PC-9 (cell line): ENCODE data around the gene ASB16. TPM values are rescaled to one million over a fixed set of nuclear protein-coding genes. Genes with fewer than 3 reads are reported as not detected.

ENCODE experiments used
- BruUV-seq: library from RNA; stranded (reverse); fragments of 400-500 nt; replicated peaks from 2 replicates; lab custom pipeline; 2021; lab: Mats Ljungman, UMichigan
- CTCF ChIA-PET: fragments of 300-600 bp; sonication (Branson Sonifier 250); formaldehyde crosslinking; loops from one replicate; lab custom pipeline; 2022; ENCODE audit warnings: antibody characterized with exemption; lab: Charles Lee
- POLR2A ChIA-PET: fragments of 300-600 bp; sonication (Branson Sonifier 250); formaldehyde crosslinking; loops from one replicate; lab custom pipeline; 2022; ENCODE audit warnings: antibody characterized with exemption; ENCODE audit not compliant: unreplicated experiment; lab: Charles Lee
- DNase-seq, 2 experiments: peaks; one replicate each; pipeline versions ENCODE4 v3.0.0 to v3.0.0-alpha.2; 2015 to 2022; ENCODE audit warnings: mixed read lengths in 1 of 2
- H2AFZ ChIP-seq: fragments of 200-600 bp; sonication (generic); 2 replicates; pipeline ENCODE4 v1.8.1; 2017; ENCODE audit warnings: antibody characterized with exemption
- H3F3A ChIP-seq: fragments of 200-600 bp; sonication (generic); 2 replicates; pipeline ENCODE4 v1.8.1; 2017; ENCODE audit warnings: antibody characterized with exemption, mild to moderate bottlenecking, low read depth; ENCODE audit not compliant: insufficient read depth
- H3K27ac ChIP-seq: fragments of 200-600 bp; sonication (generic); 2 replicates; pipeline ENCODE4 v1.6.1; 2016; ENCODE audit warnings: mixed run types
- H3K27me3 ChIP-seq: fragments of 200-600 bp; sonication (generic); 2 replicates; pipeline ENCODE4 v1.6.1; 2016; ENCODE audit warnings: low read depth, mixed run types; ENCODE audit not compliant: insufficient read depth
- H3K36me3 ChIP-seq: fragments of 200-600 bp; sonication (generic); 2 replicates; pipeline ENCODE4 v1.6.1; 2016; ENCODE audit warnings: low read depth, mixed run types
- H3K4me1 ChIP-seq: fragments of 200-600 bp; sonication (generic); replicated peaks from 2 replicates; pipeline ENCODE4 v1.6.1; 2016; ENCODE audit warnings: mixed run types; ENCODE audit not compliant: insufficient read depth
- H3K4me2 ChIP-seq: fragments of 200-600 bp; sonication (generic); 2 replicates; pipeline ENCODE4 v1.6.1; 2017; ENCODE audit warnings: mixed run types
- H3K4me3 ChIP-seq: fragments of 200-600 bp; sonication (generic); 2 replicates; pipeline ENCODE4 v1.6.1; 2016; ENCODE audit warnings: mixed run types
- H3K79me2 ChIP-seq: fragments of 200-600 bp; sonication (generic); 2 replicates; pipeline ENCODE4 v1.6.1; 2017; ENCODE audit warnings: low read depth, mixed run types
- H3K9me2 ChIP-seq: fragments of 200-600 bp; sonication (generic); 2 replicates; pipeline ENCODE4 v1.8.1; 2017; ENCODE audit warnings: mild to moderate bottlenecking; ENCODE audit not compliant: insufficient read depth
- H3K9me3 ChIP-seq: fragments of 200-600 bp; sonication (generic); 2 replicates; pipeline ENCODE4 v1.8.1; 2016; ENCODE audit warnings: low read depth; ENCODE audit not compliant: insufficient read depth
- H4K20me1 ChIP-seq: fragments of 200-600 bp; sonication (generic); 2 replicates; pipeline ENCODE4 v1.8.1; 2017; ENCODE audit not compliant: insufficient read depth
- CTCF ChIP-seq: fragments of 200-600 bp; sonication (generic); conservative IDR thresholded peaks from 2 replicates; pipeline ENCODE4 v1.6.1; 2017; ENCODE audit warnings: mixed run types, antibody characterized with exemption, mild to moderate bottlenecking, moderate library complexity
- EZH2 ChIP-seq: fragments of 200-600 bp; sonication (generic); IDR thresholded peaks from 2 replicates; pipeline ENCODE4 v1.8.0; 2017; ENCODE audit warnings: antibody characterized with exemption, low read depth
- intact Hi-C: fragments of 100-400 bp; cut with micrococcal nuclease; formaldehyde crosslinking; loops from one replicate; pipeline ENCODE4 v1.10.0; 2022; ENCODE audit not compliant: unreplicated experiment
- total RNA-seq: library from RNA; stranded (reverse); gene quantifications from 2 replicates; pipeline ENCODE4 v1.2.3, GENCODE V29; 2021

The ASB16 gene
- total RNA-seq, 1 experiment from 2014 or later, result not detected

DNA sequence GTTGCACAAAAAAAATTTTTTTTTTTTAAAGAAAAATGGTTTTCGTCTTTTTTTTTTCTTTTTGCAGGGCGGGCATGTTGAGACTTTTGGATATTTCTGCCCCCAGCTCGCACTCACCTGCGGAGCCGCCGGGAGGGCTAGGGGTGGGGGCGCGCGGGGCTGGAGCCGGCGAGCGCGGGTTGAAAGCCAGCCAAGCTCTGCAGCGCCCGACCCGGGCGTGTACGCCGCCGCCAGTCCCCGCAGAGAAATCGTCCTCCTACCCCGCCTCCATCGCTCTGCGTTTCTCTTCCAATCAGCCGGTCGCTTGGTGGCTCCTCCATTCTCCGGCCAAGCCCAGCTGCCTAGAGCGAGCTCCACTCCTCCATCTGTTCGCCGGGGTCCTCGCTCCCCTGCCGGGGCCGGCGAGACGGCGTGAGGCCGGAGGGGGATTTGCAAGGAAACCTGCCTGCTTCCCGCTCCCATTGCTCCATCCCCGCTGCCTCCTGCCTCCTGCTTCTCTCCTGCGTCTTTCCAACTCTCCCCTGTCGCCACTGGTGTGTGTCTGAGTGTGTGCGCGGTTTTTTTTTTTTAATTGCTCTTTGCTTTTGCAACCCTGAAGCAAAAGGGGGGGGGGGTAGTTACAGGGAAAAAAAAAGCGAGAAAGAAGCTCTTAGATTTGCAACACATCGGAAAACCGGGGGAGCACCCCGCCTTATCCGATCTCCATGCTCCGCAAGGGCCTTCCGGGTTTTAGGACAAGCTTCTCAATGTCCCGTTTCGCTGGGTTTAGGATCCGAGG lies 50.8 kb downstream of the ASB16 start:
- peaks cover 25% of the 10 kb centered on the region for H3K79me2 ChIP-seq
- no TSS peak for BruUV-seq
- no peaks in the 10 kb centered on the region for H3K9me3 ChIP-seq
- no peaks in the 10 kb centered on the region for H4K20me1 ChIP-seq
- H3K27ac ChIP-seq, result no peak overlapping the region
- DNase-seq, result peak; percentile 64 to 67
- POLR2A ChIA-PET, result interaction anchor here (0.7 kb wide), 1 partner anchor 27 kb away, joined by 6 read pairs; no protein-coding TSS in a partner anchor
- no peaks in the 10 kb centered on the region for H3K27me3 ChIP-seq
- H3F3A ChIP-seq, result peaks cover 31% of the 10 kb centered on the region; the same call in 1 of the 2 replicates
- intact Hi-C loops, result loop anchor here (5.0 kb wide), 1 partner anchor 86 kb away; the partner anchor contains the start of gene RUNDC3A
- CTCF ChIA-PET, result interaction anchor here (0.6 to 0.9 kb wide), 4 partner anchors 17 to 212 kb away, joined by 3 to 10 read pairs (median 6); partner anchors contain the start of gene ATXN7L3
- peaks cover 22% of the 10 kb centered on the region for H3K4me1 ChIP-seq
- H3K4me2 ChIP-seq, result peak overlapping the region; percentile 92
- H3K4me3 ChIP-seq, result peak overlapping the region; percentile 97
- peaks cover 8% of the 10 kb centered on the region for H3K36me3 ChIP-seq
- H2AFZ ChIP-seq, result peak overlapping the region; percentile 92
- TF ChIP-seq CTCF, result no peak
- no peak for TF ChIP-seq EZH2
- H3K9me2 ChIP-seq, result no peaks in the 10 kb centered on the region

DNA sequence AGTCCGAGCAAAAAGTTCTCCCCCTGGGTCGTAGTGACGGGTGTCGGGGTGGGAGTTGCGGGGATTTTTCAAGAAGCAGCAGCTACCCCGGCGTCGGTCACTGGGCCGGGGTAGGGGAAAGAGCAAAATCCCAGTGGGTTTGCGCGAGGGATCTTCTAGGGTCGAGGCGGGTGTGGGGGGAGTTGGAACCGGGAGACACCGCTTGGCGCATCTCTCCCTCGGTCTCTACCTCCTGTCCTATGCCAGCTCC lies 51.3 kb downstream of the ASB16 start:
- POLR2A ChIA-PET, result interaction anchor here (0.6 to 0.7 kb wide), 2 partner anchors 28 to 86 kb away, joined by 3 to 6 read pairs; partner anchors contain the start of gene RUNDC3A
- Histone ChIP-seq H3K79me2 (peaks cover 20% of the 10 kb centered on the region), H3K4me1 (peaks cover 21% of the 10 kb centered on the region), H3F3A (peaks cover 26% of the 10 kb centered on the region; the same call in 1 of the 2 replicates), H3K4me2 (peak overlapping the region; percentile 92), H3K9me3 (no peaks in the 10 kb centered on the region), H3K36me3 (peaks cover 3% of the 10 kb centered on the region), H3K4me3 (peak overlapping the region; percentile 97), H3K27ac (no peak overlapping the region), H3K9me2 (no peaks in the 10 kb centered on the region), H4K20me1 (no peaks in the 10 kb centered on the region), H3K27me3 (no peaks in the 10 kb centered on the region), H2AFZ (peak overlapping the region; percentile 92)
- no peak for TF ChIP-seq EZH2
- no peak for TF ChIP-seq CTCF
- no TSS peak for BruUV-seq
- intact Hi-C loops, result loop anchor here (5.0 kb wide), 1 partner anchor 86 kb away; the partner anchor contains the start of gene RUNDC3A
- no peak for DNase-seq
- CTCF ChIA-PET, result interaction anchor here (0.6 to 0.9 kb wide), 3 partner anchors 17 to 212 kb away, joined by 3 to 10 read pairs (median 5); no protein-coding TSS in a partner anchor

- DNase-seq, result peak; percentile 60
- BruUV-seq, result no TSS peak
- CTCF ChIA-PET, result interaction anchor here (0.6 to 0.9 kb wide), 5 partner anchors 18 to 213 kb away, joined by 3 to 10 read pairs (median 4); no protein-coding TSS in a partner anchor
- peaks cover 15% of the 10 kb centered on the region for H3K79me2 ChIP-seq
- intact Hi-C loops, result loop anchor here (5.0 kb wide), 1 partner anchor 85 kb away; the partner anchor contains the start of gene RUNDC3A
- no peaks in the 10 kb centered on the region for H3K36me3 ChIP-seq
- POLR2A ChIA-PET, result interaction anchor here (0.6 to 0.7 kb wide), 2 partner anchors 28 to 86 kb away, joined by 3 to 6 read pairs; partner anchors contain the start of gene RUNDC3A
- peak overlapping the region; percentile 92 for H2AFZ ChIP-seq
- no peak overlapping the region for H3K27ac ChIP-seq
- H3K4me1 ChIP-seq, result peaks cover 16% of the 10 kb centered on the region
- H3K9me2 ChIP-seq, result no peaks in the 10 kb centered on the region
- H3K9me3 ChIP-seq, result no peaks in the 10 kb centered on the region
- H3K4me3 ChIP-seq, result peak overlapping the region; percentile 97
- TF ChIP-seq EZH2, result no peak
- no peak for TF ChIP-seq CTCF
- no peaks in the 10 kb centered on the region for H3K27me3 ChIP-seq
- peaks cover 25% of the 10 kb centered on the region; the same call in 1 of the 2 replicates for H3F3A ChIP-seq
- no peaks in the 10 kb centered on the region for H4K20me1 ChIP-seq
- H3K4me2 ChIP-seq, result peak overlapping the region; percentile 92
Observed at GRCh38 chr17:44222112-44222869, 51.8 kb downstream of the ASB16 start.
